ENCODE measurements around the gene NPR3. TPM values are rescaled to one million over a fixed set of nuclear protein-coding genes. Genes with fewer than 3 reads are reported as not detected.

The NPR3 gene
- total RNA-seq, 1 donor from 2014 or later: 81.0 TPM

GRCh38 chr5:32703957-32704356, 7.2 kb upstream of the NPR3 start:
- H3K4me1 ChIP-seq: no peaks in the 10 kb centered on the region
- H3K4me3 ChIP-seq: no peak overlapping the region
- H3K9me3 ChIP-seq (replicated peaks): peaks cover 16% of the 10 kb centered on the region
- no peaks in the 10 kb centered on the region for H3K27me3 ChIP-seq (ENCODE audit: low read depth)
- H3K36me3 ChIP-seq: no peaks in the 10 kb centered on the region
- no peak overlapping the region for H3K27ac ChIP-seq (replicated peaks)
- no peak for TF ChIP-seq CTCF (IDR thresholded peaks at IDR 0.05; ENCODE audit: borderline replicate concordance)
- intact Hi-C loops (cut with micrococcal nuclease): no loop called here
- no peak for DNase-seq

- H3K27me3 ChIP-seq (ENCODE audit: low read depth): peaks cover 11% of the 10 kb centered on the region
- no peak overlapping the region for H3K27ac ChIP-seq (replicated peaks)
- intact Hi-C loops (cut with micrococcal nuclease): loop anchor here (5.0 kb wide), 1 partner anchor 475 kb away; no protein-coding TSS in a partner anchor
- no peaks in the 10 kb centered on the region for H3K9me3 ChIP-seq (replicated peaks)
- peaks cover 29% of the 10 kb centered on the region for H3K4me1 ChIP-seq
- no peak overlapping the region for H3K4me3 ChIP-seq
- no peak for DNase-seq
- TF ChIP-seq CTCF (IDR thresholded peaks at IDR 0.05; ENCODE audit: borderline replicate concordance): peak; percentile 54
- H3K36me3 ChIP-seq: no peaks in the 10 kb centered on the region
Observed at GRCh38 chr5:32707418-32707997, 3.6 kb upstream of the NPR3 start.

- intact Hi-C loops (cut with micrococcal nuclease): loop anchor here (5.0 kb wide), 1 partner anchor 473 kb away; no protein-coding TSS in a partner anchor
- Histone ChIP-seq H3K27ac (replicated peaks) (peak overlapping the region; percentile 92), H3K9me3 (replicated peaks) (no peaks in the 10 kb centered on the region), H3K4me1 (peaks cover 43% of the 10 kb centered on the region), H3K36me3 (no peaks in the 10 kb centered on the region), H3K27me3 (ENCODE audit: low read depth) (peaks cover 26% of the 10 kb centered on the region), H3K4me3 (no peak overlapping the region)
- no peak for DNase-seq
- TF ChIP-seq CTCF (IDR thresholded peaks at IDR 0.05; ENCODE audit: borderline replicate concordance): no peak
Observed at GRCh38 chr5:32708949-32709348, 2.2 kb upstream of the NPR3 start.

GRCh38 chr5:32709750-32710549, 1.2 kb upstream of the NPR3 start:
- no peaks in the 10 kb centered on the region for H3K36me3 ChIP-seq
- H3K4me1 ChIP-seq: peaks cover 51% of the 10 kb centered on the region
- peaks cover 30% of the 10 kb centered on the region for H3K27me3 ChIP-seq (ENCODE audit: low read depth)
- no peaks in the 10 kb centered on the region for H3K9me3 ChIP-seq (replicated peaks)
- H3K27ac ChIP-seq (replicated peaks): peak overlapping the region; percentile 92
- peak; percentile 78 for TF ChIP-seq CTCF (IDR thresholded peaks at IDR 0.05; ENCODE audit: borderline replicate concordance)
- intact Hi-C loops (cut with micrococcal nuclease): loop anchor here (5.0 kb wide), 1 partner anchor 472 kb away; no protein-coding TSS in a partner anchor
- DNase-seq: peak; percentile 69
- H3K4me3 ChIP-seq: peak overlapping the region; percentile 79

- H3K4me1 ChIP-seq: peaks cover 51% of the 10 kb centered on the region
- peaks cover 30% of the 10 kb centered on the region for H3K27me3 ChIP-seq (ENCODE audit: low read depth)
Observed at GRCh38 chr5:32711362-32711680, 200 bp downstream of the NPR3 start.

More at GRCh38 chr5:32711362-32711680, 200 bp downstream of the NPR3 start:
- Histone ChIP-seq H3K9me3 (replicated peaks) (no peaks in the 10 kb centered on the region), H3K27ac (replicated peaks) (peak overlapping the region; percentile 92), H3K36me3 (no peaks in the 10 kb centered on the region), H3K4me3 (peak overlapping the region; percentile 79)
- TF ChIP-seq CTCF (IDR thresholded peaks at IDR 0.05; ENCODE audit: borderline replicate concordance): no peak
- intact Hi-C loops (cut with micrococcal nuclease): no loop called here
- DNase-seq: no peak
